ENCODE data around the gene CALM3. TPM values are rescaled to one million over a fixed set of nuclear protein-coding genes. Genes with fewer than 3 reads are reported as not detected.

CALM3 gene
- total RNA-seq, 4 donors from 2014 or later: 114 to 155 (median 129) TPM

- no peaks in the 10 kb centered on the region for H3K36me3 ChIP-seq
- no peaks in the 10 kb centered on the region for H3K4me1 ChIP-seq
- H3K4me3 ChIP-seq: no peak overlapping the region
- DNase-seq (ENCODE audit: extremely low spot score): no peak
- TF ChIP-seq EP300 (IDR thresholded peaks at IDR 0.05): no peak
- no peak for TF ChIP-seq POLR2A (IDR thresholded peaks at IDR 0.05; ENCODE audit: low read depth)
- TF ChIP-seq POLR2AphosphoS5 (IDR thresholded peaks at IDR 0.05): no peak
- no peak for TF ChIP-seq CTCF (IDR thresholded peaks at IDR 0.05)
- 95% methylated on average over 4 of the region's 4 CpGs for WGBS
- no peak overlapping the region for H3K27ac ChIP-seq (replicated peaks in 1 of 4)
- intact Hi-C loops (cut with DNase I): no loop called here
- H3K27me3 ChIP-seq: no peaks in the 10 kb centered on the region
- peaks cover 0 to 4% (median 0%) of the 10 kb centered on the region in 4 donors for H3K9me3 ChIP-seq
Measured at GRCh38 chr19:46578450-46578849, 22.7 kb upstream of the CALM3 start.

GRCh38 chr19:46579361-46579879 is 21.7 kb upstream of the CALM3 start:
- H3K9me3 ChIP-seq: peaks cover 0 to 4% (median 0%) of the 10 kb centered on the region in 4 donors
- no peaks in the 10 kb centered on the region for H3K36me3 ChIP-seq
- WGBS: 75% methylated on average over 8 of the region's 8 CpGs
- no peaks in the 10 kb centered on the region for H3K27me3 ChIP-seq
- TF ChIP-seq CTCF (IDR thresholded peaks at IDR 0.05): peak in 1 of 3 experiments; percentile 30
- no peak for TF ChIP-seq POLR2AphosphoS5 (IDR thresholded peaks at IDR 0.05)
- no peak overlapping the region for H3K4me3 ChIP-seq
- no peak overlapping the region for H3K27ac ChIP-seq (replicated peaks in 1 of 4)
- intact Hi-C loops (cut with DNase I): no loop called here
- no peak for DNase-seq (ENCODE audit: extremely low spot score)
- H3K4me1 ChIP-seq: no peaks in the 10 kb centered on the region

DNA sequence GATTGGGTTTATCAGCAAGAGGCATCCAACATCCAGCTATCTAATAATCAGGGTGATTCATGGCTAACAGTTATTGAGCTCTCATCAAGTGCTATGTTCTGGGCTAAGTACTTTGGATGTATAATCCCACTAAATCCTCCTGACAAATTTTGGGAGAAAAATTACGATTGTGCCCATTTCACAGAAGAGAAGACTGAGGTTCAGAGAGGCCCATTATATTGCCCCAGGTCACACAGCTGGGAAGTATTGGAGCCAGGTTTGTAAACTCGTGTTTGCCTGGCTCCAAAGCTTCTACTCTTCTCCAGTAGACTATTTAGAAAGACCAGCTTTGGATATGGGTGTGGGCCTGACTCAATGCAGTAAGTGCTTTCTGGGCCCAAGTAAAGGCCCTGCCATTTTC is 20.9 kb upstream of the CALM3 start:
- Histone ChIP-seq H3K27me3 (no peaks in the 10 kb centered on the region), H3K27ac (replicated peaks in 1 of 4) (no peak overlapping the region), H3K4me1 (no peaks in the 10 kb centered on the region), H3K4me3 (no peak overlapping the region), H3K36me3 (no peaks in the 10 kb centered on the region), H3K9me3 (peaks cover 0 to 4% (median 0%) of the 10 kb centered on the region in 4 donors)
- intact Hi-C loops (cut with DNase I): no loop called here
- no peak for DNase-seq (ENCODE audit: extremely low spot score)
- TF ChIP-seq CTCF (IDR thresholded peaks at IDR 0.05) (no peak), POLR2AphosphoS5 (IDR thresholded peaks at IDR 0.05) (no peak), POLR2A (IDR thresholded peaks at IDR 0.05; ENCODE audit: low read depth) (no peak), EP300 (IDR thresholded peaks at IDR 0.05) (no peak)
- WGBS: 82% methylated on average over 2 of the region's 2 CpGs

- H3K9me3 ChIP-seq: peaks cover 0 to 4% (median 0%) of the 10 kb centered on the region in 4 donors
- DNase-seq (ENCODE audit: extremely low spot score): no peak
- intact Hi-C loops (cut with DNase I): no loop called here
- no peak overlapping the region for H3K27ac ChIP-seq (replicated peaks in 1 of 4)
- no peaks in the 10 kb centered on the region for H3K36me3 ChIP-seq
- no peaks in the 10 kb centered on the region for H3K27me3 ChIP-seq
- WGBS: 86% methylated on average over 1 of the region's 1 CpG
- H3K4me3 ChIP-seq: no peak overlapping the region
- no peak for TF ChIP-seq CTCF (IDR thresholded peaks at IDR 0.05)
- no peak for TF ChIP-seq POLR2AphosphoS5 (IDR thresholded peaks at IDR 0.05)
- no peak for TF ChIP-seq EP300 (IDR thresholded peaks at IDR 0.05)
- no peak for TF ChIP-seq POLR2A (IDR thresholded peaks at IDR 0.05; ENCODE audit: low read depth)
- no peaks in the 10 kb centered on the region for H3K4me1 ChIP-seq
Measured at GRCh38 chr19:46585539-46585938, 15.6 kb upstream of the CALM3 start.

DNA sequence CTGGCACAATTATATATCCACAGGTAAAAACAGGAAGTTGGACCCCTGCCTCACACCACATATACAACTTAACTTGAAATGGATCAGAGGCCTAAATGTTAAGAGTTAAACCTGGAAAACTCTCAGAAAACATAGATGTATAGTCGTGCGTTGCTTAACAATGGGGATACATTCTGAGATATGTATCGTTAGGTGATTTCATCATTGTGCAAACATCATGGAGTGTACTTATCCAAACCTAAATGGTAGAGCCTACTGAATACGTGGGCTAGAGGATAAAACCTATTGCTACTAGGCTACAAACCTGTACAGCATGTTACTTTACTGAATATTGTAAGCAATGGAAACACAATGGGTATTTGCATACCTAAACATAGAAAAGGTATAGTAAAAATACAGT is 14.8 kb upstream of the CALM3 start:
- no peaks in the 10 kb centered on the region for H3K4me1 ChIP-seq
- intact Hi-C loops (cut with DNase I): no loop called here
- no peak for TF ChIP-seq POLR2AphosphoS5 (IDR thresholded peaks at IDR 0.05)
- TF ChIP-seq CTCF (IDR thresholded peaks at IDR 0.05): no peak
- TF ChIP-seq EP300 (IDR thresholded peaks at IDR 0.05): no peak
- no peak for TF ChIP-seq POLR2A (IDR thresholded peaks at IDR 0.05; ENCODE audit: low read depth)
- H3K27me3 ChIP-seq: no peaks in the 10 kb centered on the region
- H3K27ac ChIP-seq (replicated peaks in 1 of 4): no peak overlapping the region
- WGBS: 89% methylated on average over 4 of the region's 4 CpGs
- DNase-seq (ENCODE audit: extremely low spot score): no peak
- peaks cover 0 to 4% (median 0%) of the 10 kb centered on the region in 4 donors for H3K9me3 ChIP-seq
- H3K36me3 ChIP-seq: no peaks in the 10 kb centered on the region
- H3K4me3 ChIP-seq: no peak overlapping the region

All from esophagus muscularis mucosa (tissue), 4 donors.